AG04450 (cell line): Measurements from ENCODE around the gene KANSL1. TPM values are rescaled to one million over a fixed set of nuclear protein-coding genes. Genes with fewer than 3 reads are reported as not detected.
A peak's percentile ranks its signal among the peaks of the same experiment; 100 is the strongest.

Experiments
- CTCF ChIA-PET: fragments of 300-600, 350-600 bp; formaldehyde crosslinking; extraction: SDS; loops from one replicate; lab custom pipeline; 2022; ENCODE audit warnings: antibody characterized with exemption, inconsistent platforms; lab: Charles Lee
- POLR2A ChIA-PET: fragments of 350-600 bp; formaldehyde crosslinking; extraction: SDS; loops from one replicate; lab custom pipeline; 2021; ENCODE audit warnings: antibody characterized with exemption, inconsistent platforms; lab: Yijun Ruan, JAX
- DNase-seq: peaks from one replicate; pipeline ENCODE4 v3.0.0-alpha.2; 2011; ENCODE audit warnings: low read depth, low spot score
- H3K27ac ChIP-seq: one replicate; pipeline ENCODE4 v1.5.1; 2012; ENCODE audit warnings: low read depth, low read length, control low read depth
- H3K27me3 ChIP-seq: one replicate; pipeline ENCODE4 v1.6.0; 2012; ENCODE audit warnings: low read length; ENCODE audit not compliant: control insufficient read depth, insufficient read depth
- H3K4me3 ChIP-seq: 2 replicates; pipeline ENCODE4 v1.5.1; 2011; ENCODE audit warnings: mild to moderate bottlenecking, low read depth, low read length, control low read depth
- H3K9me3 ChIP-seq: 2 replicates; pipeline ENCODE4 v1.5.1; 2012; ENCODE audit warnings: low read length; ENCODE audit not compliant: control insufficient read depth, insufficient read depth
- polyA plus RNA-seq: library from polyadenylated mRNA; depleted of rRNA; stranded (reverse); fragments of >200 nt; gene quantifications from 2 replicates; pipeline ENCODE4 v1.2.3, GENCODE V29; 2011
- TF ChIP-seq, protein P1 (sequence below): IDR thresholded peaks from 2 replicates; pipeline ENCODE4 v1.5.1; 2011; ENCODE audit warnings: low read depth, low read length, control low read depth, inconsistent platforms

KANSL1 gene
- polyA plus RNA-seq, 1 experiment, result 15.6 TPM

DNA sequence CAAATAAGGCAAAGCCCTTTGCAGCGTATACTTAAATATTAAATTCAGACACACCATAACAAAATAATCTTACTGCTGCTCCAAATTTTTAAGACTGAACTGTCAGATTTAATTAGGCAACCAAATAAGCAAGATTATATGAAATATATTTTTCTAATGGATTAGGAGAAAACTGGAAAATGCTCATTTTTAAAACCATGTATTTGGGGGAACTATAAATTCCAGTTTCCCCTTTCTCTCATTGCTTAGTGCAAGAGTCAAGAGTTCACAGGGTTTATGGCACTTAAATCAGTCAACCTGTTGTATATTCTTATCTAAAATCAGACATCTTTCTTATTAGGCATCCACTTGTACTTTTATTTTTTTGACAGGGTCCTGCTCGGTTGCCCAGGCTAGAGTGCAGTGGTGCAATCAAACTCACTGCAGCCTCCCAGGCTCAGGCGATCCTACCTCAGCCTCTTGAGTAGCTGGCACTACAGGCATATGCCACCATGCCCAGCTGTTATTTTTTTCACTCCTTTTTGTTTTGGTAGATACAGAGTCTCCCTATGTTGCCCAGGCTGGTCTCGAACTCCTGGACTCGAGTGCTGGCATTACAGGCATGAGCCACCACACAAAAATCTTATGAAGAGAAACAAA, 2.1 kb upstream of the KANSL1 start:
- Histone ChIP-seq H3K27ac (no peak overlapping the region), H3K9me3 (no peaks in the 10 kb centered on the region), H3K4me3 (no peak overlapping the region), H3K27me3 (no peaks in the 10 kb centered on the region)
- CTCF ChIA-PET, result interaction anchor here (1.0 kb wide), 2 partner anchors 18 to 151 kb away, joined by 3 read pairs; no protein-coding TSS in a partner anchor
- TF ChIP-seq, protein P1, sequence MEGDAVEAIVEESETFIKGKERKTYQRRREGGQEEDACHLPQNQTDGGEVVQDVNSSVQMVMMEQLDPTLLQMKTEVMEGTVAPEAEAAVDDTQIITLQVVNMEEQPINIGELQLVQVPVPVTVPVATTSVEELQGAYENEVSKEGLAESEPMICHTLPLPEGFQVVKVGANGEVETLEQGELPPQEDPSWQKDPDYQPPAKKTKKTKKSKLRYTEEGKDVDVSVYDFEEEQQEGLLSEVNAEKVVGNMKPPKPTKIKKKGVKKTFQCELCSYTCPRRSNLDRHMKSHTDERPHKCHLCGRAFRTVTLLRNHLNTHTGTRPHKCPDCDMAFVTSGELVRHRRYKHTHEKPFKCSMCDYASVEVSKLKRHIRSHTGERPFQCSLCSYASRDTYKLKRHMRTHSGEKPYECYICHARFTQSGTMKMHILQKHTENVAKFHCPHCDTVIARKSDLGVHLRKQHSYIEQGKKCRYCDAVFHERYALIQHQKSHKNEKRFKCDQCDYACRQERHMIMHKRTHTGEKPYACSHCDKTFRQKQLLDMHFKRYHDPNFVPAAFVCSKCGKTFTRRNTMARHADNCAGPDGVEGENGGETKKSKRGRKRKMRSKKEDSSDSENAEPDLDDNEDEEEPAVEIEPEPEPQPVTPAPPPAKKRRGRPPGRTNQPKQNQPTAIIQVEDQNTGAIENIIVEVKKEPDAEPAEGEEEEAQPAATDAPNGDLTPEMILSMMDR, result no peak
- POLR2A ChIA-PET, result no interaction called here
- no peak for DNase-seq

DNA sequence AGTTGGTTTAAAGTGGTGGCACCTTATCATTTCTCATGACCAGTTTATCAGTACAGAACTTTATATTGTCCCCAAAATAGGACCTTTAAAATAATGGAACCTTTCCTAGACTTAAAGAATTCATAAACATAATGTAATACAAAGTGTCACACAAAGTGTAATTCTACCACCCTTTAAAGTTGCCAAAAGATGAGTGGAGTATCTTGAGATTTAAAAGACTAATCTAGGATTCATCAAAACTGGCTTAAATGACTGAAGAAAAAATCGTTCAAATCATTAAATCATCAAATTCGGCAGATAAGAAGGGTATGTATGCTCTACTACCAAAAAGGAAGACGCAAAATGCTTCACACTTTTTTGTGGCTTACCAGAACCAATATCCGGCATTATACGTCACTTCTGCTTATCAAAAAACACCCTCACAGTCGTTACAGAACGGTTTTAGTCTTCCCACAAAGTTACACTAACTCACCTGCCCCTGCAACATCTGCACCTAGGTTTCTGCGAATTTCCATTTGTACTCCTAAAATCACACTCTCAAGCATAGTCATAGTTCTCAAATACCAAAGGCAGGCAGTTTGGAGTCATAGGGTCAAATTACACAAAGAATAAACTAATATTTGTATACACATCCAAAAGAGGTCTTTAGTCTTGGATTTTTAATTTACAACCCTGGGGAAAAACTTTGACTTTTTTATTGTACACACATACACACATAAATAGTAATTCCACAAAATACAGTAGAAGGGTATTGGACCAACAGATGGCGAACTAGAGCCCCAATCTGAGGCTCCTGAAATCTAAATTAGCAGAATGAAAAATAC, 1.4 kb upstream of the KANSL1 start:
- ChIA-PET CTCF (interaction anchor here (0.6 to 1.9 kb wide), 12 partner anchors 12 to 156 kb away, joined by 3 to 50 read pairs (median 3); no protein-coding TSS in a partner anchor), POLR2A (interaction anchor here (0.6 to 1.2 kb wide), 2 partner anchors 106 to 245 kb away, joined by 3 read pairs; no protein-coding TSS in a partner anchor)
- TF ChIP-seq, protein P1, result peak; percentile 67
- Histone ChIP-seq H3K27ac (peak overlapping the region; percentile 87), H3K4me3 (peak overlapping the region; percentile 81), H3K27me3 (no peaks in the 10 kb centered on the region), H3K9me3 (no peaks in the 10 kb centered on the region)
- no peak for DNase-seq

DNA sequence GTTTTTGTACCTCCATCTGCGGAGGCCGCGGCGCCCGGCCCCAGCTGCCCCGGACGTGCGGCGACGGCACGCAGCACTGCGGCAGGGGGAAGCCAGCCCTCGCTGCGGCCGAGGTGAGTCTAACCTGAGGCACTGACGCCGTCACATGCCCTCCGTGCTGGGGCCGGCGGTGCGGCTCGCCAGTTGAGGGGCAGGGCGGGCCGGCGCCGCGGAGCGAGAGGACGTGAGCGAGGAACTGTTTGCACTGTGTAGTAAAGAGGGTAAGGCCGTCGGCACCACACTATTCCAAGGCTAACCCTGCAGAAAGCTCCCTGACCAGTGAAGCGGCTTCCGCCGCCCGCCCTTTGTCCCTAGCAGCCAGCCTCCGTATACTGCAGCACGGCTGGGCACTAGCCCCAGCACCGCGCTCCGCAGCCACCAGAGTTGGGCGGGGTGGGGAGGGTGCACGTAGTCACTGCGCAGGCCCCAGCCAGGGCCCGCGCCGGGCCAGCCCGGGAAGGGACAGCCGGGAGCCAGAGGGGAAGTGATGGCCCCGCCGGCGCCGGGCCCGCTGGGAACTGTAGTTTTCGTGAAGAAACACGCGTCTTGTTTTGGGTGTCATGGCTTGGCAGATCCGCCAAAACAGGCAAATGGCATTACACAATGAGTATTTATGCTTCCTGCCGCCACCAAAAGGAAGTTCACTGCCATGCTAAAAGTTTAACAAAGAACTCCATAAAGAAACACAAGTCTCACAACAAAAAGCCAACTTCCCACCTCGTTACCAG, 580 bp upstream of the KANSL1 start:
- ChIA-PET POLR2A (interaction anchor here (0.6 to 1.2 kb wide), 3 partner anchors 59 to 245 kb away, joined by 3 to 17 read pairs (median 3); no protein-coding TSS in a partner anchor), CTCF (interaction anchor here (0.6 to 1.9 kb wide), 20 partner anchors 11 to 192 kb away, joined by 3 to 50 read pairs (median 6); no protein-coding TSS in a partner anchor)
- DNase-seq, result peak; percentile 70
- peak overlapping the region; percentile 87 for H3K27ac ChIP-seq
- H3K4me3 ChIP-seq, result peak overlapping the region; percentile 81
- no peaks in the 10 kb centered on the region for H3K9me3 ChIP-seq
- TF ChIP-seq, protein P1, result no peak; the same call in 1 of the 2 replicates
- no peaks in the 10 kb centered on the region for H3K27me3 ChIP-seq

DNA sequence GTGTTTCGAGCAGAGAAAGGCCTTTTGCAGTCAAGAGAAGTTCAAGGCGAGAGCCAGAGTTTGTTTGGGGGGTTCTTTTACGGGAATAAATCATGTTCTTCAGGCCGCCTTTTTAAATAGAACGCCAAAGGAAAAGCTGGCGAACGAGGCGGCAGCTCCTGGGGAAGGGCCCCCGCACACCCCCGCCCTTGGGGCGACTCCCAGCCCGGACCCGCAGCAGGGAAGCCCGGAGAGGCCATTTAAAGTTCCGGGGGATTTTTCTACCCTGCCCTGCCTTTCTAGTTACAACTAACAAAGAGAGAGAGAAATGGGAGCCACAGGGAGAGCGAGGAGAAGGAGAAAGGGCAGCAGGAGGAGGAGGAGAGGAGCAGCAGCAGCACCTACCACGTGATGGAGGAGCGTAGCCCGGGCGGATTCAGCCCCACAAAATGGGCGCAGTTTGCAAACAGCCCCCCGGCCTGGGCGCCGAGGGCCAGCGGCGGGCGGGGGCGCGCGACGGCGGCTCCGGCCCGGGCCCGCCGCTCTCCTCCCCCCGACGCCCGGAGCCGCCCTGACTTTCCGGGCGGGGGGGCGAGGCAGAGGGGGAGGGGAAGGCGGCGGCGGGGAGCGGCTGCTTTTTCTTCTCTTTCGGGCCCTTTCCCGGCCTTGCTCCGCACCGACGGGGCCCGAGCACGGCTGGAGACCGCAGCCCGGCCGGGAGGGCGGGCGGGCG, 634 bp downstream of the KANSL1 start:
- ChIA-PET POLR2A (interaction anchor here (0.5 to 0.9 kb wide), 4 partner anchors 121 to 179 kb away, joined by 3 to 11 read pairs (median 4); no protein-coding TSS in a partner anchor), CTCF (interaction anchor here (0.5 to 1.9 kb wide), 76 partner anchors 8 to 704 kb away, joined by 3 to 50 read pairs (median 6); no protein-coding TSS in a partner anchor)
- Histone ChIP-seq H3K27me3 (no peaks in the 10 kb centered on the region), H3K27ac (peak overlapping the region; percentile 90), H3K9me3 (no peaks in the 10 kb centered on the region), H3K4me3 (peak overlapping the region; percentile 86)
- DNase-seq, result no peak
- TF ChIP-seq, protein P1, result no peak
